Endothelial cell of umbilical vein (primary cell): Measurements from ENCODE around the gene ANKRD36.
"Not testable (repeated sequence)": the region's sequence is repeated elsewhere in the genome, so short reads cannot be mapped to it uniquely, and the experiment has no call there.

ENCODE experiments used
- EZH2 ChIP-seq: IDR thresholded peaks from 2 replicates; pipeline ENCODE4 v1.6.1; 2012; ENCODE audit warnings: borderline replicate concordance, low read depth, mild to moderate bottlenecking, moderate library complexity, low read length, inconsistent platforms; ENCODE audit not compliant: severe bottlenecking
- POLR2A ChIP-seq: IDR thresholded peaks from 2 replicates; pipeline ENCODE4 v1.6.1; 2012; ENCODE audit warnings: low read depth, mild to moderate bottlenecking, control low read depth, low read length
- TF ChIP-seq, protein P1 (sequence below), 2 donors: IDR thresholded peaks; 1 replicate in 1 of 2; 2 replicates in 1 of 2; pipeline ENCODE4 v1.5.1; 2011; ENCODE audit warnings: low read length in 2 of 2, mild to moderate bottlenecking in 2 of 2, moderate library complexity in 2 of 2, control low read depth in 1 of 2, inconsistent platforms in 1 of 2, low read depth in 1 of 2; ENCODE audit not compliant: insufficient read depth in 1 of 2; ENCODE audit errors: extremely low read depth in 1 of 2

- TF ChIP-seq, protein P1, sequence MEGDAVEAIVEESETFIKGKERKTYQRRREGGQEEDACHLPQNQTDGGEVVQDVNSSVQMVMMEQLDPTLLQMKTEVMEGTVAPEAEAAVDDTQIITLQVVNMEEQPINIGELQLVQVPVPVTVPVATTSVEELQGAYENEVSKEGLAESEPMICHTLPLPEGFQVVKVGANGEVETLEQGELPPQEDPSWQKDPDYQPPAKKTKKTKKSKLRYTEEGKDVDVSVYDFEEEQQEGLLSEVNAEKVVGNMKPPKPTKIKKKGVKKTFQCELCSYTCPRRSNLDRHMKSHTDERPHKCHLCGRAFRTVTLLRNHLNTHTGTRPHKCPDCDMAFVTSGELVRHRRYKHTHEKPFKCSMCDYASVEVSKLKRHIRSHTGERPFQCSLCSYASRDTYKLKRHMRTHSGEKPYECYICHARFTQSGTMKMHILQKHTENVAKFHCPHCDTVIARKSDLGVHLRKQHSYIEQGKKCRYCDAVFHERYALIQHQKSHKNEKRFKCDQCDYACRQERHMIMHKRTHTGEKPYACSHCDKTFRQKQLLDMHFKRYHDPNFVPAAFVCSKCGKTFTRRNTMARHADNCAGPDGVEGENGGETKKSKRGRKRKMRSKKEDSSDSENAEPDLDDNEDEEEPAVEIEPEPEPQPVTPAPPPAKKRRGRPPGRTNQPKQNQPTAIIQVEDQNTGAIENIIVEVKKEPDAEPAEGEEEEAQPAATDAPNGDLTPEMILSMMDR (IDR thresholded peaks at IDR 0.05; ENCODE audit: extremely low read depth in 1 of 2, insufficient read depth in 1 of 2, low read depth in 1 of 2, low read length in 2 of 2) = not testable (repeated sequence)
- not testable (repeated sequence) for TF ChIP-seq POLR2A, EZH2
These were observed 14.1 kb upstream of the ANKRD36 start for GRCh38 chr2:97098786-97099372.
